Measurements from ENCODE around the gene SH3D19.

- peak in 3 of 4 experiments; percentile 21 to 41 (median 28) for TF ChIP-seq CTCF (IDR thresholded peaks at IDR 0.05)
- no peak for TF ChIP-seq POLR2A (IDR thresholded peaks at IDR 0.05)
Measured at GRCh38 chr4:151276787-151277562, 48.4 kb downstream of the SH3D19 start, which contains the start of gene PRSS48.

Data from uterus (tissue), 2 donors.